NCI-H146 (cell line): ENCODE results near the gene CAND1.

Source experiments
- DNase-seq: peaks from one replicate; lab custom pipeline; 2025; lab: John Stamatoyannopoulos, UW

The CAND1 gene

DNA sequence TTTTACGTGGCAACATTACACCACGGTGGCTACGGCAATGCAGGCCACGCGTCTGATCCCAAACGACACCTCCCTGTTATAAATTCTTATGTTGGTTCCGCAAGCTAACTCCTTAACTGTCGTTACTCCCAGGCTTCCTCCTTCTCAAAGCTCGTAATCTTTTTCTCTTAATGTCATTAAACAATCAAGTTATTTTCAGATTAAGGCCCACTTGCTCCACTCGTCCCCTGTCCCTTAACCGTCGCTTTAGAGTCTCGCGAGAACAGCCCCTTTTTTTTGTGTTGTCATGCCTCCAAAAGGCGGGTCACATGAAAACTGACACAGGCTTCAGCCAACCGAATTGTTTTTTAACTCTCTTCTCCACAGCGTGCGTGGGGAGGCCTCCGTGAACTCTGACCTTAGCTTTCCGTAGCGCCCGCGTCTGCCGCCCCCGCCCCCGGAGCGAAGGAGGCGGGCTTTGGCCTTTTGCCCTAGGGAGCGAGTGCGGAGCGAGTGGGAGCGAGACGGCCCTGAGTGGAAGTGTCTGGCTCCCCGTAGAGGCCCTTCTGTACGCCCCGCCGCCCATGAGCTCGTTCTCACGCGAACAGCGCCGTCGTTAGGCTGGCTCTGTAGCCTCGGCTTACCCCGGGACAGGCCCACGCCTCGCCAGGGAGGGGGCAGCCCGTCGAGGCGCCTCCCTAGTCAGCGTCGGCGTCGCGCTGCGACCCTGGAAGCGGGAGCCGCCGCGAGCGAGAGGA is at the start of gene CAND1:
TSS of gene CAND1 (plus strand) at position 463 of the 737 bp plus-strand sequence. CDS start 360 bp downstream, outside the sequence.
- DNase-seq = peak; percentile 98

- DNase-seq = peak; percentile 69
Measured at GRCh38 chr12:67220065-67220464, 49.1 kb upstream of the CAND1 start.

DNA sequence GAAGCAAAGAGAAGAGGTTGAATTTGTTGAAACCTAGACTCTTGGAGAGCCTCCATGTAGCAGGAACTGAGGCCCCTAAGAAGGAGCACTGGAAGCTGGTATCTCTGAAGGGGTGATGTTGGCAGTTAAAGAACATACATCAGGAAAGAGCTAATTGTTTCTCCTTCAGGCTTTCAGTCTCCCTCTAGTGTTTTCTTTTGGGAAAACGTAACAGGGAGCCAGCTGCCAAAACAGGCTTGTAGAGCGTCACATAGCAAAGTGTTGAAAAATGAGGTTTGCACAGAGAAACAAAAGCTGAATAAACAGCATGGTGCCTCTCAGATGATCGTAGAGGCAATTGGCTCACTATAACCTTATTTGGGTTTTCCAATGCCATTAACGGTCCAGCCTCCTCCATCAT is 46.9 kb upstream of the CAND1 start:
- peak; percentile 88 for DNase-seq

- peak; percentile 86 for DNase-seq
Measured at GRCh38 chr12:67223225-67223624, 45.9 kb upstream of the CAND1 start.

DNA sequence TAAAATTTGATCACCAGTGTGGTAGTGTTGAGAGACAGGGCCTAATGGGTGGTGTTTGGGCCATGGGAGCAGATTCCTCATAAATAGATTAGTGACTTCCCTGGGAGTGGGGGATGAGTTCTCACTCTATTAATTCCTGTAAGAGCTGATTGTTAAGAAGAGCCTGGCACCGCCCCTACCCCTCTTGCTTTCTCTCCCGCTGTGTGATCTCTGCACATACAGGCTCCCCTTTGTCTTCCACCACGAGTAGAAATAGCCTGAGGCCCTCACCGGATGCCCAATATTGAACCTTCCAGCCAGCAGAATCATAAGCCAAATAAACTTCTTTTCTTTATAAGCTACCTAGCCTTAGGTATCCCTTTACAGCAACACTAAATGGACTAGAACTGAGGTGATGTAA is 31.9 kb upstream of the CAND1 start:
- peak; percentile 96 for DNase-seq

- no peak for DNase-seq
Measured at GRCh38 chr12:67239061-67239460, 30.1 kb upstream of the CAND1 start.

- no peak for DNase-seq
Measured at GRCh38 chr12:67241482-67241881, 27.7 kb upstream of the CAND1 start.

- no peak for DNase-seq
Measured at GRCh38 chr12:67243260-67243659, 25.9 kb upstream of the CAND1 start.

- no peak for DNase-seq
Measured at GRCh38 chr12:67245571-67245970, 23.6 kb upstream of the CAND1 start.

GRCh38 chr12:67251012-67251411 is 18.1 kb upstream of the CAND1 start:
- no peak for DNase-seq

DNA sequence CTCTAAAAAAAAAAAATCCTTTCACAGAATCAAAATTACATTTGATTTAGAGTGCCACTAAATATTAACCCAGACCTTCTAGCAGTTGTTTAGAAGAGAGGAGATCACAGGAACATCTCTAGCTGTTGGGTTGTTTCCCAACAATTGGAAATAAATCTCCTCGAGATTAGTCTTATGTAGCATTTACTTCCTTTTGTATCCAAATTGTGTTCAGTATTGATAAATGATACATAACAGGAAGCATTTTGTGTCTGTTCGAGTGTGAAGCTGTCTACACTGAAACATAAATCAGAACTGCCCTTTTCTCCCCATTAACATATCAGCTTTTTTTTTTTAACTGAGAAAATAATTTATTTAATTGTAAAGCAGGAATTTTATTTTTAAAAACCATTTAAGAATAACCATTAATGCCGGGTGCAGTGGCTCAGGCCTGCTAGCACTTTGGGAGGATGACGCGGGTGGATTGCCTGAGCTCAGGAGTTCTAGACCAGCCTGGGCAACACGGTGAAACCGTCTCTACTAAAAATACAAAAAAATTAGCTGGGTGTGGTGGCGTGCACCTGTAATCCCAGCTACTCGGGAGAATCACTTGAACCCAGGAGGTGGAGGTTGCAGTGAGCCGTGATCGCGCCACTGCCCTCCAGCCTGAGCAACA is 14.7 kb upstream of the CAND1 start:
- DNase-seq = no peak

- no peak for DNase-seq
Measured at GRCh38 chr12:67256649-67257048, 12.5 kb upstream of the CAND1 start.

GRCh38 chr12:67263471-67263870 is 5.7 kb upstream of the CAND1 start:
- DNase-seq = no peak

DNA sequence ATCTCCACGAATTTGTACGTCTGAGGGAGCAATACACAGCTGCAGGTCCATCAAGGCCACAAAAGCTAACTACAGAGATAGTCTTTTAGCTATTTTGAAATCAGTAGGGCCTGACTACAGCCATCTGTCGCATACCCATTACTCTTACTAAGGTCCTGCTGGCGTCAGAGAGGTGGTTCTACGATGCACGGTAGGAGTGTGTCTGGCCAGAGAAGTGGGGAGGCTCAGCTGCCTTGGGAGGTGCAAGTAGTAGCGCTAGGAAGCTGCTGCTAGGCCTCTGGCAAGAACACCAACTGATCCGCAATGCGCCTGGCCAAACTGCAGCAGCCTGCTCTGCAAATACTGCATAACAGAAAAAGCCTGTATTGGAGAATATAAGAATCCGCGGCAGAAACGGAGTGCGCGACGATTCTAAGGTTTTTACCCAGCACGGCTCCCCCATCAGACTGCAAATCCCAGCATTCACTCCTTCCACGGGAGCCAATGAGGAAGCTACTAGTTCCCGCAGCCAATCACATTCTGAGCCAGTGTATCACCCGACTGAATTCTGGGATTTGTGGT is 743 bp upstream of the CAND1 start:
- DNase-seq = peak; percentile 98

GRCh38 chr12:67269633-67270573 is 745 bp downstream of the CAND1 start:
- peak; percentile 79 for DNase-seq

DNA sequence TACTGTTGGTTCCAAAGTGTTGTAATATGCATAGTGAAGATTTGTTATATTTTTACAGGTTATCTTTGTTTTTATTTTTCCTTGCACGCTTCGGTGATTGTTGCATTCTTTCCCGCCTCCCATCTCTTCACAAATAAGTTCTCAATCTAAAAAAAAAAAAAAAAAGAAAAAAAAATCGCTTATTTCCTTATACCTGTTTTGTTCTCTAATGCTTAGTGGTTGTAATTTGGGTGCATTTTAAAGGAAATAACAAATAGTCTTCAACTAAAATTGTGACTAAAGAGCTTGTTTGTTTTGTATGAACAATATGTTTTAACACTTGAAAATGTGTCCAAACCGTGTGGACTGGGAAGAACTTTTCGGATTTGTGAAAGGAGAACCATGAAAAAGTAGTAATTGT is 1.5 kb downstream of the CAND1 start:
- no peak for DNase-seq

DNA sequence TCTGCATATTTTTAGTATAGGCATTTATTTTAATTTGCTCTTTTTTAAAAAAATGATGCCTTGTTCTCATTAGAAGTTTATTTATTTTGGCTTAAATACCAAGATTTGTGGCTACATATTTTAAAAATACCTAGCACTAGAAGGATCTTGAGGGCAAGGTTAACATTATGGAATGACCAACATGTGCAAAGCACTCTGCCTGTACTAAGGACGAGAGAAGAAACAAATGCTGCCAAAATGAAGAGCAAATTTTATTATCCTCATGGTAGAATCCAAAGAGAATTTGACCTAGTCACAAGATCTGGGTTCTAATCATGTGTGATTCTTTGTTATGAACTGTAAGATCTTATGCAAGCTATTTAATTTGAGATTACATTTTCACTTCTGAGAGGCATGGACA is 2.8 kb downstream of the CAND1 start:
- no peak for DNase-seq

DNA sequence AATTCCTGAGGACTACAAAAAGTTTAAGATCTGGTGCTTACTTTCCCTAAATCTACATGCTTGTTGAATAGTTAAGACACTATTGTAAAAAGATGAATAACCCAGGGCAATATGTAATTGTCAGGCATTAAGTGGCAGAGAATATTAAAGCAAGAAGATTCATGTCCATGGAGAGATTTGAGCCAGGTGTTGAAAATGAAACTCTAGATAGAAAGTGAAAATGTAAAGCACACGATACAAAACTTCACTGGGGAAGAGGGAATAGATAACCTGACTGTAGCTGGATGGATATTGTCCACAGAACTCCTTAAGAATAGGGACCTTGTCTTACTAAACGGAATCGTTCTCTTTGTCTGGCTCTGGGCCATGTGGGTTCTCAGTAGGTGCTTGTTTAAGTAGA is 5.0 kb downstream of the CAND1 start:
- DNase-seq = no peak

DNA sequence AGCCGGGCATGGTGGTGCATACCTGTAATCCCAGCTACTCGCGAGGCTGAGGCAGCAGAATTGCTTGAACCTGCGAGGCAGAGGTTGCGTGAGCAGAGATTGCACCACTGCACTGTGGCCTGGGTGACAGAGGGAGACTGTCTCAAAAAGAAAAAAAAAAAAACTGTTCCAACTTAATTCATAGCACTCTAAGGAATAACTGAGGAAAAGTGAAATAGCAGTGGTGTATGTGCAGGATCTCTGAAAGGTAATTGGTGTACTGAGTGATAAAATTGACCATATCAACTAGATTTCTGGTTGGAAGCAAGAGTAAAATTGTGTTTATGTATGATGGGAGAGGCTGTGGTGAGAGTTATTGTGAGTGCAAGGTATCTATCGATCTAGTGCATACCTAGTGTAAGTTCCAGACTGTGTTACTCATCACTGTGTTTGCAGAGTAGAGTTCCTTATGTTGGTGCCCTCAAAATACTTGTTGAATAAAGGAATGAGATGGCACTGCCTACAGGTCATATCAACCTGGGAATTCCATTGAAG is 6.3 kb downstream of the CAND1 start:
- no peak for DNase-seq

DNA sequence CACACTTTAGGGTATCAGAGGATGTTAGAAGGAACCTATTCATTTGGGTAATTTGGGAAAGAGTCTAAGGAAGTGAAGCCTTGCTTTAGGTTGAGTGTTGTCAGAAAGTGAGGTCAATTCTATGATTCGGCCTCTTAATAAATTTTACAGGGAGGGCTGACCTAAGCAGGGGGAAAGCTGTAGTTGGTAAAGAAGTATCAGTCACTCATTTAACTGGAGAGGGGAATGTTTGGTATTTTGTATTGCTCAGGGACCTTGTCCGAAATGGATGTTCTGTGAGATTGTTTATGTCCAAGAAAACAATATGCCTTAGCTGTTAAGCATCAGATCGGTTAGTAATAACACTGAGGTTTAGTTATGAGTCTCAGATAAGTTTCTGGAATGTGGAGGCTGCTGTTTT is 7.3 kb downstream of the CAND1 start:
- no peak for DNase-seq

DNA sequence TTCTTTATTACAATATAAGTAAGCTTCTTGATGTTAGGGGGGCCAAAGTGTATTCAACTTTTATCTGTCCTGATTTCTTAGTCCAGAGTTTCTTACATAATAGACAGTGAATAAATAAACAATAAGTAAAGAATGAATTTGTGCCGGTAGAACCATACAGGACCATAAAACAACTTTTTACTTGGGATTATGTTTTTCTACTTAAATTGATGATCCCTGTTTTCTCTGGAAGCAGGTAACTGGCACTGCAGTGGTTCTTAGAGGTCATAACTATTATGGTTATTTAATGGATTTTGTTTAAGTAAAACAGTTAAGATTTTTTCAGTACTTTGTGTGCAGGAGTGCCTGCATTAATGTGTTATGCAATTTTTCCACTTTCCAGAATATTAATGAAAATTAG is 10.5 kb downstream of the CAND1 start:
- DNase-seq = no peak

DNA sequence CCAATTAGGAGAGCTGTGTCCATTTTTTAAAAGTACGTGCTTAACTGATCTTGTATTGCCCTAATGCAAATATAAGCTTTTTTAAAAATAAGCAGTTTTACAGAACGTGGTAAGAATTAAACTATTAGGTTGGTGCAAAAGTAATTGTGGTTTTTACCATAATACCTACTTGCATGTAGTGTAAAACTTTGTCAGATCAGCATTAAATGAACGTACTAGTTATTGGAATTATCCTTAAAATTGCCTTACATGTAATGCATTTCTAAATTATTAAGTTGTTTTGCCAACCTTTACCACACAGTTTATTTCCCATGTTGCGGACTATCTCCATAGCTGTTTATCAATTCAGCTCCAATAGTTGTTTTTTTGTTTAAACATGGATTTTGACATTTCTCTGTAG is 10.9 kb downstream of the CAND1 start:
- no peak for DNase-seq
